Kidney (tissue), 14 donors: ENCODE data around the gene FTH1. TPM values are rescaled to one million over a fixed set of nuclear protein-coding genes. Genes with fewer than 3 reads are reported as not detected.
A peak's percentile ranks its signal among the peaks of the same experiment; 100 is the strongest.
"Not testable (repeated sequence)": the region's sequence is repeated elsewhere in the genome, so short reads cannot be mapped to it uniquely, and the experiment has no call there.

Experiments
- DNase-seq, 5 donors: peaks; one replicate each; pipeline ENCODE4 v3.0.0-alpha.2; 2013 to 2020
- FAIRE-seq: peaks from 2 replicates; lab custom pipeline; 2012; peaks lifted over from hg19 to GRCh38; lab: Jason Lieb, UNC
- H3K27ac ChIP-seq, 2 donors: one replicate each; pipeline ENCODE4 v1.7.0; 2013; ENCODE audit warnings: low read depth in 2 of 2, low read length in 2 of 2, inconsistent platforms in 1 of 2
- H3K27me3 ChIP-seq: one replicate; pipeline ENCODE4 v1.7.1; 2013; ENCODE audit warnings: low read length, inconsistent platforms; ENCODE audit not compliant: control insufficient read depth, insufficient read depth
- H3K36me3 ChIP-seq, 3 donors: one replicate each; pipeline versions ENCODE4 v1.7.0 to v1.7.1; 2013; ENCODE audit warnings: low read length in 3 of 3, control low read depth in 1 of 3, inconsistent platforms in 1 of 3; ENCODE audit not compliant: insufficient read depth in 3 of 3, control insufficient read depth in 2 of 3
- H3K4me1 ChIP-seq, 3 donors: one replicate each; pipeline versions ENCODE4 v1.7.0 to v1.7.1; 2013; ENCODE audit warnings: low read length in 3 of 3, inconsistent platforms in 1 of 3, low read depth in 1 of 3; ENCODE audit not compliant: control insufficient read depth in 2 of 3, insufficient read depth in 2 of 3
- H3K4me3 ChIP-seq, 3 donors: one replicate each; pipeline versions ENCODE4 v1.7.0 to v1.8.1; 2013; ENCODE audit warnings: low read length in 3 of 3, control low read depth in 1 of 3, inconsistent platforms in 1 of 3
- H3K9ac ChIP-seq, 3 donors: one replicate each; pipeline versions ENCODE4 v1.7.0 to v1.7.1; 2013; ENCODE audit warnings: low read length in 3 of 3, control low read depth in 1 of 3, inconsistent platforms in 1 of 3
- H3K9me3 ChIP-seq, 3 donors: one replicate each; pipeline versions ENCODE4 v1.7.0 to v1.7.1; 2013; ENCODE audit warnings: low read length in 3 of 3, control low read depth in 1 of 3, inconsistent platforms in 1 of 3; ENCODE audit not compliant: control insufficient read depth in 2 of 3, insufficient read depth in 1 of 3
- intact Hi-C: fragments of 100-400 bp; cut with DNase I; formaldehyde crosslinking; loops from one replicate; pipeline ENCODE4 v1.11.1; 2022
- polyA plus RNA-seq: library from polyadenylated mRNA; stranded (reverse); fragments of 350-450 nt; fragmentation: Illumina TruSeq; extraction: RNeasy Lipid Tissue Mini Kit (QIAGEN cat#74804); gene quantifications from one replicate; pipeline ENCODE4 v1.2.3, GENCODE V29; 2014; ENCODE audit warnings: low read depth, low replicate concordance; ENCODE audit not compliant: insufficient read depth
- total RNA-seq: library from RNA; stranded (reverse); fragmentation: NEBNext Ultra II Directional; extraction: Animal tissue kit (Norgen Biotek cat#: 25700); gene quantifications from one replicate; pipeline ENCODE4 v1.2.1, GENCODE V29; 2021
- TF ChIP-seq, protein P1 (sequence below): IDR thresholded peaks from 3 replicates; pipeline ENCODE4 v1.5.1; 2012; ENCODE audit warnings: mild to moderate bottlenecking, moderate library complexity, borderline replicate concordance; ENCODE audit not compliant: insufficient read depth; ENCODE audit errors: extremely low read depth
- donor health status: control.
- donor health status: control.
- donor health status: control.
- donor health status: control.
- donor health status: control.
- donor health status: DM: yes; HTN: yes; CAD: no.
- donor health status: Normal renal cell carcinoma (clear cell type).

Gene FTH1
- total and polyA plus RNA-seq, 2 donors from 2014 or later, result 3,221 to 7,914 TPM

- Histone ChIP-seq H3K4me1 (peaks cover 0 to 5% (median 0%) of the 10 kb centered on the region in 3 donors), H3K9ac (peak overlapping the region in 1 of 3 donors; percentile 26), H3K36me3 (no peaks in the 10 kb centered on the region), H3K9me3 (no peaks in the 10 kb centered on the region), H3K27me3 (no peaks in the 10 kb centered on the region), H3K27ac (peak overlapping the region; percentile 22 to 72), H3K4me3 (peak overlapping the region in 1 of 3 donors; percentile 41)
- DNase-seq, result peak; percentile 63 to 90 (median 75)
- no peak for FAIRE-seq
- intact Hi-C loops, result no loop called here
- TF ChIP-seq, protein P1, sequence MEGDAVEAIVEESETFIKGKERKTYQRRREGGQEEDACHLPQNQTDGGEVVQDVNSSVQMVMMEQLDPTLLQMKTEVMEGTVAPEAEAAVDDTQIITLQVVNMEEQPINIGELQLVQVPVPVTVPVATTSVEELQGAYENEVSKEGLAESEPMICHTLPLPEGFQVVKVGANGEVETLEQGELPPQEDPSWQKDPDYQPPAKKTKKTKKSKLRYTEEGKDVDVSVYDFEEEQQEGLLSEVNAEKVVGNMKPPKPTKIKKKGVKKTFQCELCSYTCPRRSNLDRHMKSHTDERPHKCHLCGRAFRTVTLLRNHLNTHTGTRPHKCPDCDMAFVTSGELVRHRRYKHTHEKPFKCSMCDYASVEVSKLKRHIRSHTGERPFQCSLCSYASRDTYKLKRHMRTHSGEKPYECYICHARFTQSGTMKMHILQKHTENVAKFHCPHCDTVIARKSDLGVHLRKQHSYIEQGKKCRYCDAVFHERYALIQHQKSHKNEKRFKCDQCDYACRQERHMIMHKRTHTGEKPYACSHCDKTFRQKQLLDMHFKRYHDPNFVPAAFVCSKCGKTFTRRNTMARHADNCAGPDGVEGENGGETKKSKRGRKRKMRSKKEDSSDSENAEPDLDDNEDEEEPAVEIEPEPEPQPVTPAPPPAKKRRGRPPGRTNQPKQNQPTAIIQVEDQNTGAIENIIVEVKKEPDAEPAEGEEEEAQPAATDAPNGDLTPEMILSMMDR, result peak; percentile 17
Measured at GRCh38 chr11:61954851-61955421, 12.5 kb downstream of the FTH1 start.

- Histone ChIP-seq H3K4me3 (no peak overlapping the region), H3K27me3 (no peaks in the 10 kb centered on the region), H3K4me1 (peaks cover 0 to 5% (median 0%) of the 10 kb centered on the region in 3 donors), H3K36me3 (no peaks in the 10 kb centered on the region), H3K27ac (peak overlapping the region; percentile 22 to 33), H3K9me3 (no peaks in the 10 kb centered on the region), H3K9ac (peak overlapping the region in 1 of 3 donors; percentile 19)
- TF ChIP-seq, protein P1, result no peak
- intact Hi-C loops, result no loop called here
- FAIRE-seq (no peak), DNase-seq (peak in 1 of 5 donors; percentile 48)
Measured at GRCh38 chr11:61954106-61954850, 13.2 kb downstream of the FTH1 start.

- DNase-seq, H3K4me1 ChIP-seq, H3K4me3 ChIP-seq, H3K9me3 ChIP-seq, H3K27ac ChIP-seq, intact Hi-C loops, H3K36me3 ChIP-seq, H3K9ac ChIP-seq, H3K27me3 ChIP-seq, FAIRE-seq: not testable (repeated sequence)
Measured at GRCh38 chr11:61953632-61954031, 13.8 kb downstream of the FTH1 start.

DNA sequence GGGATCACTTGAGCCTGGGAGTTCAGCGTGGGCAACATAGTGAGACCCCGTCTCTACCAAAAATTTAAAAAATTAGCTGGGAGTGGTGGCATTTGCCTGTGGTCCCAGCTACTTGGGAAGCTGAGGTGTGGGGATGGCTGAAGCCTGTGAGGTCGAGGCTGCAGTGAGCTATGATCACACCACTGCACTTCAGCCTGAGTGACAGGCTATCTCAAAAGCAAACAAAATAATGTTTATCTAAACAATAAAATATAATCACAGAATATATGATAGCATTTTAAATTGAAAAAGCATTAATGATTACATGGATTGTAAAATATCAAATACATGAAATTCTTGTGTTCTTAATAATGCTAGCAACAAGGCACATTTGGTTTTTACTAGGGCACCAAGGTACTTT lies 14.6 kb downstream of the FTH1 start:
- Histone ChIP-seq H3K9ac (no peak overlapping the region), H3K4me3 (no peak overlapping the region), H3K27ac (no peak overlapping the region), H3K36me3 (no peaks in the 10 kb centered on the region), H3K4me1 (peaks cover 0 to 5% (median under 1%) of the 10 kb centered on the region in 3 donors), H3K27me3 (no peaks in the 10 kb centered on the region), H3K9me3 (no peaks in the 10 kb centered on the region)
- no peak for DNase-seq
- intact Hi-C loops, result no loop called here
- TF ChIP-seq, protein P1, result no peak
- FAIRE-seq, result no peak
